Right cardiac atrium (tissue), 5 donors: ENCODE results near the gene DNAL4. TPM values are rescaled to one million over a fixed set of nuclear protein-coding genes. Genes with fewer than 3 reads are reported as not detected.

Source experiments
- ATAC-seq, 2 donors: fragments of 200-7000 bp; cut with Tn5 transposase; one replicate each; pipeline versions ENCODE4 v1.8.0 to v1.9.1; 2020; ENCODE audit warnings: moderate library complexity in 2 of 2, mild to moderate bottlenecking in 1 of 2
- DNase-seq, 3 donors: peaks; one replicate each; pipeline ENCODE4 v3.0.0-alpha.2; 2020
- H3K27ac ChIP-seq: one replicate; pipeline ENCODE4 v1.5.1; 2013; ENCODE audit warnings: mild to moderate bottlenecking, low read length, control low read depth, moderate library complexity
- H3K27me3 ChIP-seq: one replicate; pipeline ENCODE4 v1.6.1; 2013; ENCODE audit not compliant: control insufficient read depth, insufficient read depth
- H3K4me1 ChIP-seq: one replicate; pipeline ENCODE4 v1.6.1; 2013; ENCODE audit warnings: low read length; ENCODE audit not compliant: control insufficient read depth, insufficient read depth
- H3K4me3 ChIP-seq: one replicate; pipeline ENCODE4 v1.5.1; 2013; ENCODE audit warnings: low read length, control low read depth
- H3K9me3 ChIP-seq: one replicate; pipeline ENCODE4 v1.6.1; 2013; ENCODE audit warnings: low read length; ENCODE audit not compliant: control insufficient read depth
- WGBS: extraction: QIAGEN DNeasy Blood & Tissue Kit; methylation state at CpG from one replicate; pipeline ENCODE4 v1.1.7; 2013; 5-methylcytosine and 5-hydroxymethylcytosine counted together
- intact Hi-C, 4 donors: fragments of 100-400 bp; cut with DNase I; formaldehyde crosslinking; loops; one replicate each; pipeline versions ENCODE4 v1.11.0 to v1.14.0; 2022 to 2023
- polyA plus RNA-seq: library from polyadenylated mRNA; stranded (reverse); fragments of 200-250 nt; gene quantifications from one replicate; pipeline ENCODE4 v1.2.3, GENCODE V29; 2013
- total RNA-seq, 4 donors: library from RNA; stranded (reverse); fragmentation: NEBNext Ultra II Directional; extraction: Animal tissue kit (Norgen Biotek cat#: 25700); gene quantifications; one replicate each; pipeline ENCODE4 v1.2.1, GENCODE V29; 2021
- donor health status: healthy with polysubstance abuse.
- donor health status: DM: no; HTN: yes; CAD: no.
- donor health status: DM: no; HTN: no; CAD: no.
- donor health status: DM: no; HTN: yes; CAD: no; lungs with severe emphysema.
- donor health status: DM: yes; HTN: yes; CAD: no.

The DNAL4 gene
- total and polyA plus RNA-seq, 5 donors: 10.7 to 14.7 (median 12.7) TPM

DNA sequence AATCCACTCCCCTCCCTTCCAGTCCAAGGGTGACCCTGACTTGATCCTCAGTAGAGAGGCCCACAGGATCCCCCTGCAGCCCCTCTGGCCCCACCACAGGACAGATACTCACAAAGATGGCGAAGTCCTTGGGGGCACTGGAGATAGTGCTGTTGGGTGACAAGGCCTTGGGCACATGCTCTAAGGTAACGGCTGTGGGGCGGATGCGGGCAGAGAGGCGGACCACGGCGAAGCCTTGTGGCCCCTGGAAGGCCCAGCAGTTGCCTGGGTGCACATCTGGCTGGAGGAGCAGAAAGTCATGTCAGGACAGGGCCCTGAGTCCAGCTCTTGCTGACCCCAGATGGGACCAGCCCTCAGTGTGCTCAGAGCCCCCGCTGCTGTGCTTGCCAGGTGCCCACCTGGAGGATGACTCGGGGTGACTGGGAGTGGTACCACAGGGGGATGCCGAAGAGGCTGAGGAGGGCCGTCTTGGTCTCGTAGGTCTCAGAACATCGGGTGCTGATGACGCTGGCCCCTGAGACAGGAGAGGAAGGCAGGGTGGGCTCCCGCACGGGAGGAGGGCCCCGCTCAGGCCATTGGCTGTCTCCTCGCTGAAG lies 55.4 kb downstream of the DNAL4 start:
- 95% methylated on average over 18 of the region's 18 CpGs for WGBS
- no peak overlapping the region for H3K27ac ChIP-seq

DNA sequence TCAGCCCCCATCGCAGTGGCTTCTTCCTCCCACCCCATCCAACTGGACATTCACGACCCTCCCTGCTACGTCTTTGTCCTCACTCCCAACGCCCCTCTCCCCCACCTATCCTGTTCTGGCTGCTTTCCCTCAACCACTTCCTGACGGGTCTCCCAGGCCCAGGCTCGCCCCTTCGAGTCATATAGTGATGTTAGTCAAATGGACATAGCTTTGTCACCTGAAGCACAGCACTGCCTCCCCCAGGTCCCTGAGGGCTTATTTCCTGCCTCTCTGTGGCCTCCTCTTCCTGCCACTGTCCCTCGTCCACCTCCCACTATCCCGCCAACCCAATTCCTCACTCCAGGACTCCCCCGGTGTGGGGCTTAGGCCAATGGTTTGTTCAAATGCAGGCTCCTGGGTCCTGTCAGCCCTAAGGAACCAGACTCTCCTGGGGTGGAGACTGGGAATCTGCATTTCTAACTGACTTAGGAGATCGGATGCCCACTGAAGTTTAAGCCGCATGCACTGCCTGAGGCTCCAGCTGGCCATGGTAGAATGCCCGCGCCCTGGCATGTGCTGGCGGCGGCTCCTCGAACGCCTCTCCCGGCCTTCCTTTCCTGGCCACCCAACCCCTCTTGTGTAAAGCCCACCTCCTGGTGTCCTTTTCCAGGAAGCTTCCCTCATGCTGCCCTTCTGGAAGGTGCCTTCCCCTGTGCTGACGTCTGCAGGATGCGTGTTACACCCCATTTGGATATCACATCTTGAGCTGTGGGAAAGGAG lies 56.5 kb downstream of the DNAL4 start:
- intact Hi-C loops: no loop called here
- no peak overlapping the region for H3K4me3 ChIP-seq
- peaks cover 2% of the 10 kb centered on the region for H3K4me1 ChIP-seq
- no peaks in the 10 kb centered on the region for H3K27me3 ChIP-seq
- ATAC-seq: no peak
- DNase-seq: peak in 1 of 3 donors; percentile 11
- 79% methylated on average over 21 of the region's 21 CpGs for WGBS
- no peaks in the 10 kb centered on the region for H3K9me3 ChIP-seq
- H3K27ac ChIP-seq: no peak overlapping the region

More for the DNA sequence above, 55.4 kb downstream of the DNAL4 start:
- no peak for ATAC-seq
- intact Hi-C loops: no loop called here
- peak in 2 of 3 donors; percentile 9 to 41 for DNase-seq
- Histone ChIP-seq H3K4me3 (no peak overlapping the region), H3K4me1 (no peaks in the 10 kb centered on the region), H3K27me3 (no peaks in the 10 kb centered on the region), H3K9me3 (no peaks in the 10 kb centered on the region)

DNA sequence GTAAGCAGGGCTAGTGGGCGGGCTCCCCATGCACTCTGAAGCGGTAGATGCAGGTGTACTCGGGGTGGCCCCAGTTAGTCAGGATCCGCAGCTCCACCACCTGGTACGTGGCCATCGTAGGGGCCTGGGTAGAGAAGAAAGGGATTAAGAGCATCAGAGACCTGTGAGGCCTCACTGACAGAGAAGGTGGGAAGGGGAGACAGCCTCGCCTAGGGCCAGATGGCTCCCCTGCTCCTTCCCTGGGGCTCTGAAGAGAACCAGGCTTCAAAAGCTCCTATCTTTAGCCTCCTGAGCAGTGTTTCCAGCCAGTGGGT lies 57.7 kb downstream of the DNAL4 start:
- 89% methylated on average over 7 of the region's 7 CpGs for WGBS
- H3K27me3 ChIP-seq: no peaks in the 10 kb centered on the region
- ATAC-seq: no peak
- intact Hi-C loops: no loop called here
- H3K4me1 ChIP-seq: peaks cover 2% of the 10 kb centered on the region
- no peak for DNase-seq
- H3K9me3 ChIP-seq: no peaks in the 10 kb centered on the region
- H3K4me3 ChIP-seq: no peak overlapping the region
- no peak overlapping the region for H3K27ac ChIP-seq

DNA sequence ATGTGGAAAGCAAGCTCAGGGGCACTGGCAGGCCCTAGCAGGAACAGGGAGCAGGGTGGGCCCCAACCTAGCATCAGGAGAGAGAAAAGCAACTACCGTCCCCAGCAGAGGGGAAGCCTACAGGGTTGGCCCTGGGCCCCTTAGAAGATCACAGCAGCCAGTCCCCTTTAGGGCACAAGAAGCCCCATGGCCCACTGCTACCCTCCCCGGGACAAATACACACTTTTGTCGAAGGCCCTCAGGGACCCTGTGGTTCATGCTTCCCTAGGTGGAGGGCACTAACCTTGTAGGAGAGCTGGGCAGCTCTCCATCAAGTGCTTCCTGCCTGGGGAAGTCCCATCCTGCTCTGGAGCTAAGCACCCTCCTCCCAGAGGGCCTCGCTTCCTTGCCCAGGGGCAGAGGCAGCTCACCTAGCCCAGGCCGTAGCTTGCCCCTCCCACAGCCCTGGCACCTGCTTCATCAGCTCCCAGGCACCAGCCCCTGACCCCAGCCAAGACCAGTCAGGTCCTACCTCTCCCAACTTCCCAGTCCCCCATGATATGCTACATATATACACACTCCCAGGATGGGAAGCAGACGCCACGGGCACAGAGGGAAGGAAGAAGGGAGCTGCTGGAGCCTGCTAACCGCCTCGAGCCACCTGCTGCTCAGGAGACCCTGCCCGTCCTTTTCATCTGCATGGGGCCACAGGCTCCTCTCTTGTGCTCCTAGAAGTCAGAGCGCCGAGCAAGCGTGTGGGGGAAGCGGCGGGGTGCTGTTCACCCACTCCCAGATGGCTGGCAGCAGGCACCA lies 58.3 kb downstream of the DNAL4 start:
- peak in 2 of 3 donors; percentile 17 to 62 for DNase-seq
- Histone ChIP-seq H3K27me3 (no peaks in the 10 kb centered on the region), H3K9me3 (no peaks in the 10 kb centered on the region), H3K4me3 (no peak overlapping the region), H3K27ac (no peak overlapping the region), H3K4me1 (peaks cover 2% of the 10 kb centered on the region)
- 79% methylated on average over 15 of the region's 15 CpGs for WGBS
- no peak for ATAC-seq
- intact Hi-C loops: no loop called here

DNA sequence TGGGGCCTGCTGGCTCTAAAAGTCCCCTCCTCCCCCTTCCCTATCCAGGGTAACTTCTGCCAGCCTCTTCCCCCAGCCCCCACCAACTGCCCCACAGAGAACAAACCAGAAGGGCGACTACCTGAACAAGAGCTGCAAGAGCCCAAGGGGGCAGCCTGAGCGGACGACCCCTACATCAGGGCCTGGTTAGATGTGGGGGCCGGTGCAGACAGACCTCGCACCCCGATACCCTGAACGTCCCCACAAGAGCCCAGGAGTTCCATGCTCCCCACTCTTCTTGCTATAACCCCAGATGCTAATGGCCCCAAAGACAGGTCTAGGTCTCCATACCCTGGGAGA lies 58.8 kb downstream of the DNAL4 start:
- 95% methylated on average over 7 of the region's 7 CpGs for WGBS
- Histone ChIP-seq H3K9me3 (no peaks in the 10 kb centered on the region), H3K27me3 (no peaks in the 10 kb centered on the region), H3K4me3 (no peak overlapping the region), H3K4me1 (peaks cover 2% of the 10 kb centered on the region), H3K27ac (no peak overlapping the region)
- intact Hi-C loops: no loop called here
- ATAC-seq (no peak), DNase-seq (peak in 1 of 3 donors; percentile 14)

DNA sequence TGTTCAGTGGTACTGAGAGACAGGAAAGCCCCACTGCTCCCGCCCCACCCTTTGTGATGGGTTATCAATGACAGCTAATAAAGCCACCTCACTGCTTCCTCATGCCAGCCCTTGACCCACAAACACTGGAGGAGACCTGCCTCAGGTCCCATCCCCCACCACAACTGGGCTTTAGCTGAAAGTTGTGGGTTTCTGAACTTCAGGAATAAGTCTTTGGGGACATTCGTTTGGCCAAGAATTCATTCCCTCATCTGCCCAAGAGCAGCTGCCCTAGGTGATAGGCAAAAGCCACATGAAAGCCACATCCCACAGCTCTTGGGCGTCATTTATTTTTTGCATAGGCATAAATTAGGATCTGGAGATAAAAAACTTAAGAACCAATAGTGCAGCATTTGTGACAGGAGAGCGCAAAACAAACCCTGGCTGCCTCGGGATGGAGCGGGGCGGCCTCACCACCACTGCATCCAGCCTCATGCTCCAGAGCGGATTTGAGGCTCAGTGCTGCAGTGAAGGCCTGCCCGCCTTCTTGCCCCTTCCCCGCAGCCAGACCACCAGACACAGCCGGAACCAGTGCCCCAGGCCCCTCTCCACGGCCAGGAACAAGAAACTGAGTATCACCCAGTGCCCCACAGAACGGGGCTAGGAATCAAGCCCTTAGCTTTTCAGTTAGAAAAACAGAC lies 59.4 kb downstream of the DNAL4 start:
- Histone ChIP-seq H3K9me3 (no peaks in the 10 kb centered on the region), H3K4me3 (no peak overlapping the region), H3K27ac (peak overlapping the region; percentile 33), H3K4me1 (peaks cover 2% of the 10 kb centered on the region), H3K27me3 (no peaks in the 10 kb centered on the region)
- no peak for ATAC-seq
- intact Hi-C loops: no loop called here
- peak in 2 of 3 donors; percentile 22 to 33 for DNase-seq
- WGBS: 89% methylated on average over 13 of the region's 13 CpGs

DNA sequence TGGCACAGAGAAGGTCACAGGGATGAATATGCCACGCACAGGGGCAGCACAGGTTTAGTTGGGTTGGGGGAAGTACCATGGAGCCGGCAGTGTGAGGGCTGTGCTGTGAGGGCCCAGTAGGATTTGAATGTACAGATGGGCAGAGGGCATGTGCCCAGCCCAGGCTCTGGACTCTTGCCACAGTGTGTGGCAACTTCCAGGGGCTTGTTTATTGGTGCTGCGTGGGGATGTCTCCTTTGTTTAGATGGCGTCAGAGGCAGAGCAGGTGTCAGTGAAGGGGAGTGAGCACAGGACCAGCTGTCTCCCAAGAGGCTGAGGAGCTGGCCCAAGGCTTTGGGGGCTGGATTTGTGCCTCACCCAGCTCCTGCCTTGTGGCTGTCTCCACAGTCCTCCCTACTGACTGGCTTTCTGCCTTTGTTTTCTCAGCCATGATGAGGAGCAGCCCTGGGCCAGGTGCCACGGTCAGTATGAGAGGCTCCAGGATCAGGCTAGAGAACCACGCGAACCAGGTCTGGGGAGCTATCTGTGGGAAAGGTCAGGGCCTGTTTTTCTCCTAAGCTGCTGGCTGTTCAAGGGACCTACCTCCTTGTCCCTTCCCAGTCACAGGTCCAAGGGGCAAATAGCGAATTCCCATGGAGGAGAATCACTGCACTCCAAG lies 60.1 kb downstream of the DNAL4 start:
- no peaks in the 10 kb centered on the region for H3K9me3 ChIP-seq
- ATAC-seq (peak; percentile 23 to 26), DNase-seq (peak in 2 of 3 donors; percentile 33 to 78)
- intact Hi-C loops: no loop called here
- no peak overlapping the region for H3K4me3 ChIP-seq
- WGBS: 54% methylated on average over 8 of the region's 8 CpGs
- peak overlapping the region; percentile 33 for H3K27ac ChIP-seq
- H3K4me1 ChIP-seq: peaks cover 2% of the 10 kb centered on the region
- H3K27me3 ChIP-seq: no peaks in the 10 kb centered on the region

DNA sequence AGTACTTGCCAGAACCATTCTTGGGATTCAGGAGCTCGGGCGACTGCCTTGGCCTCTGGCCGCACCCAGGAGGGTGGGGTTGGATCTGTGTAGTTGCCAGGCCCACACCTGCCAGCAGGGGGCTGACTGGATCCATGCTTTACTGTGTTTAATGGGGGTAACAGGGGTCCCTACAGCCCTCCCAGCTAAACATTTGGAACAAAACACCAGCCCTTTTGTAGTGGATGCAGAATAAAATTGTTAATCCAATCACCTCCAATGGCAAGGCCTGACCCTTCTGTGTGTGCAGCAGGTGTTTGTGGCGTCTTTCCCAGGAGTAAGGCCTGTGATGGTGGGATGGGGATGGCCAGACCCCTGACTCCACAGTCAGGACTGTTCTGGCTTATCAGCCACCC lies 60.6 kb downstream of the DNAL4 start:
- intact Hi-C loops: no loop called here
- Histone ChIP-seq H3K27ac (peak overlapping the region; percentile 16), H3K27me3 (no peaks in the 10 kb centered on the region), H3K9me3 (no peaks in the 10 kb centered on the region), H3K4me1 (peaks cover 2% of the 10 kb centered on the region), H3K4me3 (no peak overlapping the region)
- DNase-seq: peak in 2 of 3 donors; percentile 49 to 81
- WGBS: 37% methylated on average over 4 of the region's 4 CpGs
- peak in 1 of 2 donors; percentile 52 for ATAC-seq

DNA sequence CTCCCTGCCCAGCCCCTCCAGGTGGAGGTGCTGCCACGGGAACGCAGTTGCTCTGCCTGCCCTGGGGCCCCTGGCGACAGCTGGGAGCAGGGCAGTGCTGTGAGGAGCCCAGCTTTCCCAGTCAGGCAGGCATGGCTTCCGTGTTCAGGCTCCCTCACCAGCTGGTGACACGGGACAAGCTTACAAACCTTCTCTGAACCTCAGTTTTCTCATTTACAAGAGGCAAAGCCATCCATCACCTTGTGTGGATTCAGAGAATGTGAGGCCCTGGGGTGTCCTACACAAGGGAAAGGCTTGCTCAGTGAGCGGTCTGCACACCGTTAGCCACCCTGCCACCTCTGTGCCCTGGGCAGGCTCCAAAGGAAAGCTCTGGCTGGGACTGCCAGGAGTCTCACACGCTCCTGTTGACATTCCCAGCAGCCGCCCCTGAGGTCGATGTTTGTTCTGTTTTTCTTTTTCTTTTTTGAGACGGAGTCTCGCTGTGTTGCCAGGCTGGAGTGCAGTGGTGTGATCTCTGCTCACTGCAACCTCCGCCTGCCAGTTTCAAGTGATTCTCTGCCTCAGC lies 61.6 kb downstream of the DNAL4 start:
- no peaks in the 10 kb centered on the region for H3K27me3 ChIP-seq
- H3K27ac ChIP-seq: no peak overlapping the region
- ATAC-seq (no peak), DNase-seq (no peak)
- 70% methylated on average over 13 of the region's 13 CpGs for WGBS
- intact Hi-C loops: no loop called here
- peaks cover 2% of the 10 kb centered on the region for H3K4me1 ChIP-seq
- no peaks in the 10 kb centered on the region for H3K9me3 ChIP-seq
- no peak overlapping the region for H3K4me3 ChIP-seq

DNA sequence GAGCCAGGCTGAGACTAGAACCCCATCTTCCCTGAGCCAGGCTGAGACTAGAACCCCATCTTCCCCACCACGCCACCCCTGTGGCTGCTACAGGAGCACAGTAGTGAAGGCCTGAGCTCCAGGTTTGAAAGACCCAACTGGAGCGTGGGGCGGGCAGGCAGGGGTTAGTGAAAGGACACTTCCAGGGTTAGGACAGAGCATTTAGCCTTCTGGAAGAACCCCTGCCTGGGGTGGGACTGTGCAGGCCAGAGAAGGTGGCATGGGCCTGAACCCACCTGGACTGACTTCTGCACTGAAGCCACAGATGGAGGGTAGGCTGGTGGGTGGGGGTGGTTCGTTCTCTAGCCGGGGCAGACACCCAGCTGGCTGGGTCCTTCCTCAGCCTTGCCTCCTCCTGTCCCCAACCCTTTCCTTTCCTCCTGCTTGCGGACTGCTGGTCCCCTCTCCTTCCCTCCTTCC lies 62.2 kb downstream of the DNAL4 start:
- ATAC-seq (no peak), DNase-seq (no peak)
- 76% methylated on average over 6 of the region's 6 CpGs for WGBS

More for the DNA sequence above, 62.2 kb downstream of the DNAL4 start:
- Histone ChIP-seq H3K4me1 (peaks cover 2% of the 10 kb centered on the region), H3K4me3 (no peak overlapping the region), H3K27me3 (no peaks in the 10 kb centered on the region), H3K27ac (no peak overlapping the region), H3K9me3 (no peaks in the 10 kb centered on the region)
- intact Hi-C loops: no loop called here
